ENCODE measurements around the gene FBXO36. TPM values are rescaled to one million over a fixed set of nuclear protein-coding genes. Genes with fewer than 3 reads are reported as not detected.

The FBXO36 gene
- total and polyA plus RNA-seq, 2 experiments from 2014 or later: 5.8 to 7.6 TPM

GRCh38 chr2:229888031-229888430 lies 34.3 kb upstream of the FBXO36 start:
- Mint-ChIP-seq H3K27ac (no peak overlapping the region), H3K4me1 (peaks cover 6% of the 10 kb centered on the region; the same call in 1 of the 3 replicates), H3K36me3 (ENCODE audit: low read depth) (no peaks in the 10 kb centered on the region), H3K9me3 (no peaks in the 10 kb centered on the region), H3K27me3 (ENCODE audit: insufficient read depth, low read depth, poor library complexity) (peaks cover 2% of the 10 kb centered on the region), H3K4me3 (no peak overlapping the region)
- Histone ChIP-seq H3K36me3 (ENCODE audit: insufficient read depth) (no peaks in the 10 kb centered on the region), H3K27me3 (ENCODE audit: insufficient read depth) (no peaks in the 10 kb centered on the region), H4K20me1 (replicated peaks; ENCODE audit: insufficient read depth) (peaks cover 4% of the 10 kb centered on the region; the same call in 1 of the 2 replicates), H3K4me1 (ENCODE audit: insufficient read depth) (no peaks in the 10 kb centered on the region), H2AFZ (no peak overlapping the region), H3K9me2 (ENCODE audit: insufficient read depth) (no peaks in the 10 kb centered on the region), H3K4me2 (no peak overlapping the region), H3K79me2 (replicated peaks; ENCODE audit: insufficient read depth) (peaks cover 100% of the 10 kb centered on the region), H3K27ac (ENCODE audit: low read depth) (no peak overlapping the region), H3F3A (replicated peaks; ENCODE audit: low read depth) (no peaks in the 10 kb centered on the region), H3K4me3 (no peak overlapping the region)
- ATAC-seq (no peak), DNase-seq (ENCODE audit: low spot score) (no peak)
- TF ChIP-seq, protein P1, sequence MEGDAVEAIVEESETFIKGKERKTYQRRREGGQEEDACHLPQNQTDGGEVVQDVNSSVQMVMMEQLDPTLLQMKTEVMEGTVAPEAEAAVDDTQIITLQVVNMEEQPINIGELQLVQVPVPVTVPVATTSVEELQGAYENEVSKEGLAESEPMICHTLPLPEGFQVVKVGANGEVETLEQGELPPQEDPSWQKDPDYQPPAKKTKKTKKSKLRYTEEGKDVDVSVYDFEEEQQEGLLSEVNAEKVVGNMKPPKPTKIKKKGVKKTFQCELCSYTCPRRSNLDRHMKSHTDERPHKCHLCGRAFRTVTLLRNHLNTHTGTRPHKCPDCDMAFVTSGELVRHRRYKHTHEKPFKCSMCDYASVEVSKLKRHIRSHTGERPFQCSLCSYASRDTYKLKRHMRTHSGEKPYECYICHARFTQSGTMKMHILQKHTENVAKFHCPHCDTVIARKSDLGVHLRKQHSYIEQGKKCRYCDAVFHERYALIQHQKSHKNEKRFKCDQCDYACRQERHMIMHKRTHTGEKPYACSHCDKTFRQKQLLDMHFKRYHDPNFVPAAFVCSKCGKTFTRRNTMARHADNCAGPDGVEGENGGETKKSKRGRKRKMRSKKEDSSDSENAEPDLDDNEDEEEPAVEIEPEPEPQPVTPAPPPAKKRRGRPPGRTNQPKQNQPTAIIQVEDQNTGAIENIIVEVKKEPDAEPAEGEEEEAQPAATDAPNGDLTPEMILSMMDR (conservative IDR thresholded peaks at IDR 0.05; ENCODE audit: low read depth in 2 of 2): no peak
- TF ChIP-seq EZH2 (IDR thresholded peaks at IDR 0.05; ENCODE audit: low read depth, unreplicated experiment) (no peak), CREB1 (CRISPR knock-in tag; IDR thresholded peaks at IDR 0.05; ENCODE audit: low read depth) (no peak), ZNF114 (CRISPR knock-in tag; IDR thresholded peaks at IDR 0.05) (no peak), JUNB (IDR thresholded peaks at IDR 0.05; ENCODE audit: unreplicated experiment) (no peak), ZNF331 (CRISPR knock-in tag; IDR thresholded peaks at IDR 0.05; ENCODE audit: low read depth) (no peak), STAT1 (IDR thresholded peaks at IDR 0.05; ENCODE audit: unreplicated experiment) (no peak), EZH2phosphoT487 (IDR thresholded peaks at IDR 0.05; ENCODE audit: unreplicated experiment) (no peak), POLR2AphosphoS5 (IDR thresholded peaks at IDR 0.05; ENCODE audit: low read depth) (no peak), ZNF462 (CRISPR knock-in tag; IDR thresholded peaks at IDR 0.05) (no peak), ETS1 (IDR thresholded peaks at IDR 0.05) (no peak), NANOG (IDR thresholded peaks at IDR 0.05; ENCODE audit: borderline replicate concordance) (no peak)
- TF ChIP-seq, protein P2, sequence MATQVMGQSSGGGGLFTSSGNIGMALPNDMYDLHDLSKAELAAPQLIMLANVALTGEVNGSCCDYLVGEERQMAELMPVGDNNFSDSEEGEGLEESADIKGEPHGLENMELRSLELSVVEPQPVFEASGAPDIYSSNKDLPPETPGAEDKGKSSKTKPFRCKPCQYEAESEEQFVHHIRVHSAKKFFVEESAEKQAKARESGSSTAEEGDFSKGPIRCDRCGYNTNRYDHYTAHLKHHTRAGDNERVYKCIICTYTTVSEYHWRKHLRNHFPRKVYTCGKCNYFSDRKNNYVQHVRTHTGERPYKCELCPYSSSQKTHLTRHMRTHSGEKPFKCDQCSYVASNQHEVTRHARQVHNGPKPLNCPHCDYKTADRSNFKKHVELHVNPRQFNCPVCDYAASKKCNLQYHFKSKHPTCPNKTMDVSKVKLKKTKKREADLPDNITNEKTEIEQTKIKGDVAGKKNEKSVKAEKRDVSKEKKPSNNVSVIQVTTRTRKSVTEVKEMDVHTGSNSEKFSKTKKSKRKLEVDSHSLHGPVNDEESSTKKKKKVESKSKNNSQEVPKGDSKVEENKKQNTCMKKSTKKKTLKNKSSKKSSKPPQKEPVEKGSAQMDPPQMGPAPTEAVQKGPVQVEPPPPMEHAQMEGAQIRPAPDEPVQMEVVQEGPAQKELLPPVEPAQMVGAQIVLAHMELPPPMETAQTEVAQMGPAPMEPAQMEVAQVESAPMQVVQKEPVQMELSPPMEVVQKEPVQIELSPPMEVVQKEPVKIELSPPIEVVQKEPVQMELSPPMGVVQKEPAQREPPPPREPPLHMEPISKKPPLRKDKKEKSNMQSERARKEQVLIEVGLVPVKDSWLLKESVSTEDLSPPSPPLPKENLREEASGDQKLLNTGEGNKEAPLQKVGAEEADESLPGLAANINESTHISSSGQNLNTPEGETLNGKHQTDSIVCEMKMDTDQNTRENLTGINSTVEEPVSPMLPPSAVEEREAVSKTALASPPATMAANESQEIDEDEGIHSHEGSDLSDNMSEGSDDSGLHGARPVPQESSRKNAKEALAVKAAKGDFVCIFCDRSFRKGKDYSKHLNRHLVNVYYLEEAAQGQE (IDR thresholded peaks at IDR 0.05; ENCODE audit: unreplicated experiment): no peak
